ENCODE measurements around the gene KPNA1.

DNA sequence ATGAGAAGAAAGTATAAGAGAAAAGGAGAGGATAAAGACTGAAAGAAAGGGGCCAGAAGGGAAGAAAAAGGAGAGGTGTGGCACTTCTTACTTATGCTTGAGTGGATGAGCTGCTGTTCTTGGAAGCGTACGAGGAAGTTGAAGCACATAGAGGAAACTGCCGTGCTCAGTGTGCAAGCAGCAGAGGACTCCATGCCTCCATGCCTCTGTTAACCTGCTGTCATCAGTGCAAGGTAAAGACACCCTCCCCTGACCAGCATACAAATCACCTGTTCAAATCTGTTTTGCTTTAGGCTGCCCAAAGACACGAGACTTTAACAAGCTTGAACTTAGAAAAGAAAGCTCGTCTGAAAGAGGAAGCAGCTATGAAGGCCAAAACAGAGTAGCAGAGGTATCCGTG is 105.3 kb downstream of the KPNA1 start:
- TF ChIP-seq, protein P1, sequence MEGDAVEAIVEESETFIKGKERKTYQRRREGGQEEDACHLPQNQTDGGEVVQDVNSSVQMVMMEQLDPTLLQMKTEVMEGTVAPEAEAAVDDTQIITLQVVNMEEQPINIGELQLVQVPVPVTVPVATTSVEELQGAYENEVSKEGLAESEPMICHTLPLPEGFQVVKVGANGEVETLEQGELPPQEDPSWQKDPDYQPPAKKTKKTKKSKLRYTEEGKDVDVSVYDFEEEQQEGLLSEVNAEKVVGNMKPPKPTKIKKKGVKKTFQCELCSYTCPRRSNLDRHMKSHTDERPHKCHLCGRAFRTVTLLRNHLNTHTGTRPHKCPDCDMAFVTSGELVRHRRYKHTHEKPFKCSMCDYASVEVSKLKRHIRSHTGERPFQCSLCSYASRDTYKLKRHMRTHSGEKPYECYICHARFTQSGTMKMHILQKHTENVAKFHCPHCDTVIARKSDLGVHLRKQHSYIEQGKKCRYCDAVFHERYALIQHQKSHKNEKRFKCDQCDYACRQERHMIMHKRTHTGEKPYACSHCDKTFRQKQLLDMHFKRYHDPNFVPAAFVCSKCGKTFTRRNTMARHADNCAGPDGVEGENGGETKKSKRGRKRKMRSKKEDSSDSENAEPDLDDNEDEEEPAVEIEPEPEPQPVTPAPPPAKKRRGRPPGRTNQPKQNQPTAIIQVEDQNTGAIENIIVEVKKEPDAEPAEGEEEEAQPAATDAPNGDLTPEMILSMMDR (IDR thresholded peaks at IDR 0.05; ENCODE audit: poor library complexity): no peak
- TF ChIP-seq EZH2phosphoT487 (IDR thresholded peaks at IDR 0.05; ENCODE audit: low read depth, severe bottlenecking, unreplicated experiment): no peak
- no peak for TF ChIP-seq EZH2 (IDR thresholded peaks at IDR 0.05; ENCODE audit: borderline replicate concordance)

All from hepatocyte (in vitro differentiated cells).